HUES6 (cell line): ENCODE measurements around the gene FHOD3.

Source experiments
- H3K27ac ChIP-seq: 2 replicates; pipeline ENCODE4 v1.7.0; 2013; ENCODE audit warnings: low read depth, mild to moderate bottlenecking, low read length, inconsistent platforms
- H3K27me3 ChIP-seq: 2 replicates; pipeline ENCODE4 v1.6.1; 2013; ENCODE audit warnings: low read length; ENCODE audit not compliant: control insufficient read depth, insufficient read depth
- H3K36me3 ChIP-seq: 2 replicates; pipeline ENCODE4 v1.6.1; 2013; ENCODE audit warnings: low read length; ENCODE audit not compliant: control insufficient read depth, insufficient read depth
- H3K4me1 ChIP-seq: 2 replicates; pipeline ENCODE4 v1.6.1; 2013; ENCODE audit warnings: low read length; ENCODE audit not compliant: control insufficient read depth, insufficient read depth
- H3K4me3 ChIP-seq: 2 replicates; pipeline ENCODE4 v1.5.1; 2013; ENCODE audit warnings: low read depth, low read length
- H3K9ac ChIP-seq: one replicate; pipeline ENCODE4 v1.6.1; 2013; ENCODE audit warnings: mild to moderate bottlenecking, low read length
- H3K9me3 ChIP-seq: 2 replicates; pipeline ENCODE4 v1.6.1; 2013; ENCODE audit warnings: low read depth, low read length; ENCODE audit not compliant: control insufficient read depth, insufficient read depth

Gene FHOD3

DNA sequence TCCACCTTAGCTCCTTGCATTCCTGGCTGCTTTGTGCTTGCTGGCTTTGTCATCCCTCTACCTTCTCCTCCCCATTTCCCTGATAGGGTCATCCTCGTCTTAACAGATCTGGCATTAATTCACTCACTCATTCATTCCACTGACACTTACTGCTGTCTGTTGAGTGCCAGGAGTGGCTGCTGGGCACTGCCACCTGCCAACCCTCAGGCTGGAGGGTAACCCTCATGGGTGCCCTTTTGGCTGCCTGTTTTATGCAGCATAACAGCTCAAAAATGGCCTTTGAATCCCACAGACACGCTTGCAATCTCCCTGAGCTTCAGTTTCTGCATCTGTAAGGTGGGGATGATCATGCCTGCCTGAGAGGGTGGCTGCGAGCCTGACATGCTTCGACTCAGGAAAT lies 25.2 kb downstream of the FHOD3 start:
- Histone ChIP-seq H3K36me3 (no peaks in the 10 kb centered on the region), H3K27me3 (no peaks in the 10 kb centered on the region), H3K9me3 (no peaks in the 10 kb centered on the region), H3K27ac (no peak overlapping the region), H3K9ac (no peak overlapping the region), H3K4me3 (no peak overlapping the region), H3K4me1 (no peaks in the 10 kb centered on the region; the same call in 1 of the 2 replicates)

DNA sequence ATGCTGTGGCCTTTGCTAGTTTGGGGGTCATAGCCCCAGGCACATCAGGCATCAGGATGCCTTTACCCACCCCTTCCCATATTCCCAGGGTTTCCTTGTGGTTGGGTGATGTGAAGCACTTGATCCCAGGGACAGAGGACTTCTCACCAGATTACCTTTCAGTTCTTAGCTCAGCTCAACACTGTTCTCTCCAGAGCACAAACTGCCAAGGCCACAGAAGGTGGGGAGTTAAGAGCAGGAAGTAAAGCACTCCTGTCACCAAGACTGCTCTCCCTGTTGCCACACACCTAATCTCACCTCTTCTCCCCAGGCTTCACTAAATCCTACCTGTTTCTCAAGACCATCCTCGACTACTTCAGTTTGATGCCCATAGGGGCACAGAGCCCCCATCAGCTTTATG lies 25.9 kb downstream of the FHOD3 start:
- Histone ChIP-seq H3K9me3 (no peaks in the 10 kb centered on the region), H3K27me3 (no peaks in the 10 kb centered on the region), H3K27ac (no peak overlapping the region), H3K36me3 (no peaks in the 10 kb centered on the region), H3K9ac (no peak overlapping the region), H3K4me3 (no peak overlapping the region), H3K4me1 (no peaks in the 10 kb centered on the region; the same call in 1 of the 2 replicates)

DNA sequence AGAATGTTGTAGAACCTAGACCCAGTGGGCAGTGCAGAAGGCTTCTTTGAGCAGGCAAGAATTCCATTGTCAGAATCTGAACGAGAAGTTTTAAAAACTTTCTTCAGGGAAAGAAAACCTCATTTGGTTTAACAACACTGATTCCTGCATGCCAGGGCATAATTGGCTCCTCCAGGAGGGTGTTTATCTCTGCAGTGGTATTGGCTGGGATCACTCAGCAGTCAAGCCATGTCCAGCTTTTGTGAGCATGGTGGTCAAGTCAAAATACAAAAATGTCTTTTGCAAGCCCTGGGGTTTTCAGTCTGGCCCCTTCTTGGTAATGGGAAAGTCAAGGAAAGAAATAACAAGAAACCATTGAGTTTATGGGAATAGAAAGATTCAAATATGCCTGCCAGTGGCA lies 28.3 kb downstream of the FHOD3 start:
- Histone ChIP-seq H3K9ac (no peak overlapping the region), H3K4me1 (peaks cover 17% of the 10 kb centered on the region), H3K27me3 (no peaks in the 10 kb centered on the region), H3K36me3 (no peaks in the 10 kb centered on the region), H3K27ac (no peak overlapping the region), H3K9me3 (no peaks in the 10 kb centered on the region), H3K4me3 (no peak overlapping the region)

DNA sequence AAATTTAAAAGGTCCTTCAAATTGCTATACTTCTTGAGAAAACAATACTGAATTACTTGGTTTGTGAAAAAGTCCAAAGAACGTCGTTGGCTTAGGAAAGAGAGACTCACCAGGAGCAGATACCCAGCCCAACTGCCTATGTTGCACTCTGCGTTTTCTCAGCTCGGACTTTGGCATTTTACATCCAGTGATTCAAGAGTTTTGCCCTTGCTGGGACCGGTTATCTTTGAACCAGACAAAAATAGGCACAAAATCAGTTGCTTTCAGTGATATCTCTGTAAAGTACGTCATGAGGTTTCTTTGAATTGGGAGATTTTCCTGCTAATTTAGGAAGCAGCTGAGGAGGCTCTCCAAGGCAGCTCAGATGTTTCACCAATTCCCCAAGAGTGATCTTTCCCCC lies 29.3 kb downstream of the FHOD3 start:
- Histone ChIP-seq H3K4me3 (no peak overlapping the region), H3K9ac (no peak overlapping the region), H3K36me3 (no peaks in the 10 kb centered on the region), H3K9me3 (no peaks in the 10 kb centered on the region), H3K27ac (no peak overlapping the region), H3K4me1 (peaks cover 24% of the 10 kb centered on the region), H3K27me3 (no peaks in the 10 kb centered on the region)

DNA sequence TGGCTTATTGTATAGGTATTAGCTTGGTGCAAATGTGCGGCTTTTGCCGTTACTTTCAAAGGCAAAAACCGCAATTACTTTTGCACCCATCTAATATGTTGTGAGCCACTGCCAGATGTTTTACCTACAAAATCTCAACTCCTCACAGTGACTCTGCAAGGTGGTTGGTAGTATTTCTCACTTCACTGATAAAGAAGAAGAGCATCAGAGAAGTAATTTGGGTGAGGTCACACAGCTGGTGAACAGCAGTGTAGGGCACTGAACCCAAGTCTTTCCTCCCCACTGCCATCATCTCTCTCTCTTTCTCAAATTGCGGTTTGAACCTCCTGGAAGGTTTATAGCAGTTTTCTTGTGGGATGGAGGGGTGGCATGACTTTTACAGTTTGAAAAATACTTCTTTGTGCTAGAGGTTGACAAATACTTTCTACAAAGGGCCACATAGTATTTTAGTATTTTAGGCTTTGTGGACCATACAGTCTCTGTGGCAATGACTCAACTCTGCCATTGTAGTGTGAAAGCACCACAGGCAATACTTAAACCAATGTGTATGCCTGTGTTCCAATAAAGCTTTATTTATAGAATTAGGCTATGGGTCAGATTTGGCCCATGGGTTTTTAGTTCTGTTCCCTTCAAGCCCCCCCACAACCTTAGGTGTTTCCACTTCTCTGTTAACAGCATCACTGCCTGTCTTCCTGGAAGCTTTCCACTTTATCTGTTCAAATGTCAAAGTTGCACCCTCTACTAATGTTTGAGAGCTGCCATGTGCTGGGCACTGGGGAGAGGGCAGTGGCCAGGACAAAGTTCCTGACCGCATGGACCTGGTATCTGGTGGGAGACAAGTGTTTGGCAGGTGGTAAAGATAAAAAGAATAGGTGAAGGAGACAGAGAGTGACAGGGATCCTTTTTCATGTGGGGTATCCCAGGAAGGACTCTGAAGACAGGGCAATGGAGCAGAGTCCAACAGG lies 30.1 kb downstream of the FHOD3 start:
- Histone ChIP-seq H3K27me3 (no peaks in the 10 kb centered on the region), H3K4me1 (peaks cover 27% of the 10 kb centered on the region), H3K9me3 (no peaks in the 10 kb centered on the region), H3K27ac (no peak overlapping the region), H3K36me3 (no peaks in the 10 kb centered on the region), H3K4me3 (no peak overlapping the region), H3K9ac (no peak overlapping the region)

DNA sequence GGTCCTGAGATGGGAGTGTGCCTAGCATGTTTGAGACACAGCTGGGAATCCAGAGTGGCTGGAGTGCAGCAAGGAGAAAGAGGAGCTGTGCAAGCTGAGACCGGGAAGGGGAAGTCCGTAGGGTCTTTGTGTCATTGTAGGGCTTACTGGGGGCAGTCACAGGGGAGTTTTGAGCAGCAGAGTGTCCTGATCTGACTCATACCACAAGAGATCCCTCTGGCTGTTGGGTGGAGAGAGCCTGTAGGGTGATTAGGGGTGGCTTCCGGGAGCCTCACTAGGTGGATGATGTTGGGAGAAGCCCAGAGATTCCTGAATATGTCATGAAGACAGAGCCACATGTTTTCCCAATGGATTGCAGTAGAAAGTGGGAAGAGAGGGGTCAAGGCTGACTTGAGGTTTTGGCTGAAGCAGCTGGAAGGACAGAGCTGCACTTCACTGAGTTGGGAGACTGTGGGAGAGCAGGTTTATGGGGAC lies 30.9 kb downstream of the FHOD3 start:
- H3K4me1 ChIP-seq = peaks cover 27% of the 10 kb centered on the region
- H3K4me3 ChIP-seq = no peak overlapping the region
- no peak overlapping the region for H3K9ac ChIP-seq
- H3K27ac ChIP-seq = no peak overlapping the region
- H3K36me3 ChIP-seq = no peaks in the 10 kb centered on the region
- H3K9me3 ChIP-seq = no peaks in the 10 kb centered on the region
- no peaks in the 10 kb centered on the region for H3K27me3 ChIP-seq

DNA sequence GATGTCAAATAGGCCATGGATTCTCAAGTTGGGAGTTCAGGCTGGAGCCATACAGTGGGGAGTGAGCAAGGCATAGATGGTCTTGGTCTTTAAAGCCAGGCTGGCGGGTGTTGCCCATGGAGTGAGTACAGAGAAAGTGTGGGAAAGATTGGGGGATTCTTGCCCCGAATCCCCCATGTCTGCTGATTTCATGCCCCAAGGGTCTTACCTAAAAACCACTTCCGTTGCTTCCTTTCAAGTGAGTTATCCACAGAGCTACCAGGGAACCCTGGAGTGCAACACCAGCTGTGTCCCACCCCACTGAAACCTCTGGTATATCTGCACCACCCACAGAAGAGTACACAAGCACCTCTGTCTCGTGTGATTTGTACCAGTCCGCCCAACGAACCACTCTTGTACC lies 31.4 kb downstream of the FHOD3 start:
- Histone ChIP-seq H3K27me3 (no peaks in the 10 kb centered on the region), H3K4me1 (peaks cover 27% of the 10 kb centered on the region), H3K27ac (no peak overlapping the region), H3K36me3 (no peaks in the 10 kb centered on the region), H3K9me3 (no peaks in the 10 kb centered on the region), H3K9ac (no peak overlapping the region), H3K4me3 (no peak overlapping the region)

DNA sequence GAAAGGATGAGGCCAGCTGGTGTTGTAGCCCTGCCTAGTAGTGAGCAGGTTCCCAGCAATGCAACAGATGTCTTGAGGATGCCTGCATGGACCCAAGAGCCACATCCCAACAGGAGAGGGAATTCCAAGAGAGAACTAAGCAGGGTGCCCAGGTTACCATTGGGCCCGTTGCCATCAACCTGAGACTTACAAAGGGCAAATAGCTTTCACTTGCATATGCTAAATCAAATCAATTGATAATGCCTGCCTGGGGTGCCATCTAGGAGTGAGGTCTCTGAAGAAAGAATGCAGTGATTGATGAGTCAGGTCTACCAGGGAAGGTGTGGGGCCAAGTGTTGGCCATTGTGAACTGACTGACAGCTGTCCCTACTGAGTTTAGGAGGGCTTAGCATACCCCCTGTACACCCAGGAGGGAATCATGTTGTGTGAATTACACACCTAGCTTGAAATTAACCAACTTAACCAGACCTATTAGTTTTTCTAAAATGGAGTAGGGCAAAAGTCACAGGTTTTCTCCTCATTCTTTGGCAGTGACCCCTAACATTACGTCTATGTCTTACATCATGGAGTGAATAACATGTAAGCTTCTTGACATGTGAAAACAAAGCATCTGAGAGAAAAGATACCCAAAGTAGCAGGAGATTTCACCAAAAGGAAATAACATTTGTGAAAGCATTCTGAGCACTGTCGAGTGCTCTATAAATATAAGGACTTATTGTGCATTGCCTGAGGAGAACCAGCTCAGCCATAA lies 32.3 kb downstream of the FHOD3 start:
- Histone ChIP-seq H3K4me3 (no peak overlapping the region), H3K4me1 (peaks cover 27% of the 10 kb centered on the region), H3K9me3 (no peaks in the 10 kb centered on the region), H3K9ac (no peak overlapping the region), H3K27me3 (no peaks in the 10 kb centered on the region), H3K36me3 (no peaks in the 10 kb centered on the region), H3K27ac (no peak overlapping the region)

DNA sequence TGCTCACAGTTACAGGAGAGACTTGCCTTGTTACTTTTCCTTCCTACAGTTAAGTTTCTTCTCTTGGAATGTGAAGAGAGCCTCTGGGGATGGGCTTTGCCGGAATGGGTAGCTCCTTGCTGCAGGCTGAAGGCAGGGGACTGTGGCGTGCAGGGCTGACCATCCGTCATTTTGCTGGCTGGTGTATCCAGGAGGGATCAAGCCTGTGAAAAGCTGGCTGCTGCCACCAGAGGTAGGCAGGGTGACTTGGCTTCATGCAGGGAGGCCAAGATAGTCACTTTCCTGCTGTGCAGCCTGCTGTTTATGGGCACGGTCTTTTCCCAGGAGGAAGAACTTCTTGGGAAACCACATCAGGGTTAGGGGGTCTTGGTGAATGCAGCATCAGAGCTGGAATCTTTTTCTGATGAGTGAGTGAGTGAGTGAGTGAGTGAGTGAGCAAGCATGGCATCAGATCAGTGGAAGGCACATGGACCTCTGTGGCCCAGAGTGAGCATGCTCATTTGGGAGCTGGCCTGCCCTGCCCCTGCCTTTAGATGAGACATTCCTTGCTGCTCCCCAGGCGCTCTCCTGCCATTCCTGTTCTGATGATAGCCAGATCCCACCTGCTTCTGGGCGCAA lies 33.0 kb downstream of the FHOD3 start:
- H3K27me3 ChIP-seq = no peaks in the 10 kb centered on the region
- no peak overlapping the region for H3K27ac ChIP-seq
- H3K9ac ChIP-seq = no peak overlapping the region
- no peaks in the 10 kb centered on the region for H3K9me3 ChIP-seq
- peaks cover 27% of the 10 kb centered on the region for H3K4me1 ChIP-seq
- H3K36me3 ChIP-seq = no peaks in the 10 kb centered on the region
- no peak overlapping the region for H3K4me3 ChIP-seq

DNA sequence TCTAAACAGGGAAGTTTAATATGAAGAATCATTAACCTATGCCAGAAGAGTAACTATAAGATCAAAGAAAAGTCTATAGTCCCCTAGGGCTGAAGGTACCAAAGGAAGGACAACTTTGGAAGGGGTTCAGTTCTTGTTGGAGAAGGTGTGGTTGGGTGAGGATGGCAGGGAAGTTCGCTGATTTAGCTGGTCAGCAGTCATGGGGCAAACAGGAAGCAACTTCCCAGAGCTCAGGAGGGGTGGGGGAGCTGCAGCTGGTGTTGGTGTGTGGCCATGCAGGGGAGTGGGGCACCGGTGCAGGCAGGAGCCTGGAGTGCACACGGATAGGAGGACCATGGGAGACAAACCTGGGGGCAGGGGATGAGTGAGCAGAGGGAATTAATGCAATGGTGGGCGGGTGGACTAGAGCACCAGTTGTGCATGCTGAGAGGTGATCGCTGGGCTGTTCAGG lies 34.0 kb downstream of the FHOD3 start:
- Histone ChIP-seq H3K27me3 (no peaks in the 10 kb centered on the region), H3K27ac (no peak overlapping the region)

More for the DNA sequence above, 34.0 kb downstream of the FHOD3 start:
- Histone ChIP-seq H3K4me1 (peaks cover 27% of the 10 kb centered on the region), H3K4me3 (no peak overlapping the region), H3K9me3 (no peaks in the 10 kb centered on the region), H3K9ac (no peak overlapping the region), H3K36me3 (no peaks in the 10 kb centered on the region)
